Vagina (tissue), 2 donors: ENCODE results near the gene DNTTIP2. TPM values are rescaled to one million over a fixed set of nuclear protein-coding genes. Genes with fewer than 3 reads are reported as not detected.
"Not testable (repeated sequence)": the region's sequence is repeated elsewhere in the genome, so short reads cannot be mapped to it uniquely, and the experiment has no call there.

ENCODE experiments used
- DNase-seq, 2 donors: peaks; one replicate each; pipeline ENCODE4 v3.0.0-alpha.2; 2017; ENCODE audit errors: extremely low spot score in 2 of 2
- H3K27ac ChIP-seq: fragments of 200-600 bp; sonication (generic); one replicate; pipeline ENCODE4 v1.5.1; 2019
- H3K27me3 ChIP-seq: fragments of 200-600 bp; sonication (generic); one replicate; pipeline ENCODE4 v1.5.1; 2019
- H3K36me3 ChIP-seq, 2 donors: fragments of 200-600 bp; sonication (generic); one replicate each; pipeline ENCODE4 v1.5.1; 2017 to 2019
- H3K4me1 ChIP-seq: fragments of 200-600 bp; sonication (generic); one replicate; pipeline ENCODE4 v1.5.1; 2019
- H3K4me3 ChIP-seq, 2 donors: fragments of 200-600 bp; sonication (generic); 1 replicate in 1 of 2; 2 replicates in 1 of 2; pipeline ENCODE4 v1.5.1; 2016 to 2019
- H3K9me3 ChIP-seq: fragments of 200-600 bp; sonication (generic); one replicate; pipeline ENCODE4 v1.5.1; 2019
- CTCF ChIP-seq, 3 experiments: fragments of 450-650 bp in 2 of 3; fragments of 200-600 bp in 1 of 3; sonication (generic) in 1 of 3; IDR thresholded peaks; one replicate each; pipeline ENCODE4 v1.5.1; 2017 to 2019; ENCODE audit warnings: antibody characterized with exemption in 3 of 3, mild to moderate bottlenecking in 2 of 3, moderate library complexity in 2 of 3
- POLR2A ChIP-seq, 2 donors: fragments of 450-650 bp; IDR thresholded peaks; one replicate each; pipeline ENCODE4 v1.6.1; 2017; ENCODE audit warnings: antibody characterized with exemption in 2 of 2, mild to moderate bottlenecking in 2 of 2, moderate library complexity in 2 of 2
- POLR2AphosphoS5 ChIP-seq, 2 donors: sonication (generic); formaldehyde crosslinking; IDR thresholded peaks; one replicate each; pipeline ENCODE4 v1.9.0; 2017; ENCODE audit warnings: antibody characterized with exemption in 2 of 2, mild to moderate bottlenecking in 2 of 2, low read depth in 1 of 2; ENCODE audit not compliant: insufficient read depth in 1 of 2
- intact Hi-C: fragments of 100-400 bp; cut with DNase I; formaldehyde crosslinking; loops from one replicate; pipeline ENCODE4 v1.15.1; 2023
- total RNA-seq: library from RNA; depleted of rRNA; stranded (reverse); fragments of >200 nt; gene quantifications from one replicate; pipeline ENCODE4 v1.2.3, GENCODE V29; 2016

The DNTTIP2 gene
- total RNA-seq, 1 donor from 2014 or later: 23.6 TPM

- no peak for DNase-seq
- TF ChIP-seq POLR2A (IDR thresholded peaks at IDR 0.05): no peak
- no peaks in the 10 kb centered on the region for H3K27me3 ChIP-seq
- H3K9me3 ChIP-seq: no peaks in the 10 kb centered on the region
- intact Hi-C loops: no loop called here
- no peak overlapping the region for H3K27ac ChIP-seq
- no peak overlapping the region for H3K4me3 ChIP-seq
- H3K36me3 ChIP-seq: peaks cover 0 to 21% of the 10 kb centered on the region in 2 donors
- no peaks in the 10 kb centered on the region for H3K4me1 ChIP-seq
Observed at GRCh38 chr1:93865253-93865652, 13.8 kb downstream of the DNTTIP2 start.

GRCh38 chr1:93864175-93864574, 14.8 kb downstream of the DNTTIP2 start:
- no peak overlapping the region for H3K27ac ChIP-seq
- no peak for DNase-seq
- no peak for TF ChIP-seq POLR2A (IDR thresholded peaks at IDR 0.05)
- TF ChIP-seq CTCF (IDR thresholded peaks at IDR 0.05): no peak
- TF ChIP-seq POLR2AphosphoS5 (IDR thresholded peaks at IDR 0.05; ENCODE audit: insufficient read depth in 1 of 2, low read depth in 1 of 2): no peak
- H3K36me3 ChIP-seq: peaks cover 0 to 10% of the 10 kb centered on the region in 2 donors
- no peaks in the 10 kb centered on the region for H3K4me1 ChIP-seq
- no peak overlapping the region for H3K4me3 ChIP-seq
- H3K9me3 ChIP-seq: no peaks in the 10 kb centered on the region
- H3K27me3 ChIP-seq: no peaks in the 10 kb centered on the region
- intact Hi-C loops: no loop called here

DNA sequence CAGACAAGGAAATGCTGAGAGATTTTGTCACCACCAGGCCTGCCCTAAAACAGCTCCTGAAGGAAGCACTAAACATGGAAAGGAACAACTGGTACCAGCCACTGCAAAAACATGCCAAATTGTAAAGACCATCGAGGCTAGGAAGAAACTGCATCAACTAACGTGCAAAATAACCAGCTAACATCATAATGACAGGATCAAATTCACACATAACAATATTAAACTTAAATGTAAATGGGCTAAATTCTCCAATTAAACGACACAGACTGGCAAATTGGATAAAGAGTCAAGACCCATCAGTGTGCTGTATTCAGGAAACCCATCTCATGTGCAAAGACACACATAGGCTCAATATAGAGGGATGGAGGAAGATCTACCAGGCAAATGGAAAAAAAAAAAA, 21.4 kb downstream of the DNTTIP2 start:
- H3K27me3 ChIP-seq, intact Hi-C loops, DNase-seq, H3K27ac ChIP-seq, H3K4me3 ChIP-seq, H3K9me3 ChIP-seq, H3K36me3 ChIP-seq, H3K4me1 ChIP-seq: not testable (repeated sequence)

DNA sequence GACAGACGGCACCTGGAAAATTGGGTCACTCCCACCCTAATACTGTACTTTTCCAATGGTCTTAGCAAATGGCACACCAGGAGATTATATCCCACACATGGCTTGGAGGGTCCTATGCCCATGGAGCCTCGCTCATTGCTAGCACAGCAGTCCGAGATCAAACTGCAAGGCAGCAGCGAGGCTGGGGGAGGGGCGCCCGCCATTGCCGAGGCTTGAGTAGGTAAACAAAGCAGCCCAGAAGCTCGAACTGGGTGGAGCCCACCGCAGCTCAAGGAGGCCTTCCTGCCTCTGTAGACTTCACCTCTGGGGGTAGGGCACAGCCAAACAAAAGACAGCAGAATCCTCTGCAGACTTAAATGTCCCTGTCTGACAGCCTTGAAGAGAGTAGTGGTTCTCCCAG, 23.0 kb downstream of the DNTTIP2 start:
- H3K4me3 ChIP-seq, DNase-seq, H3K27ac ChIP-seq, H3K36me3 ChIP-seq, H3K9me3 ChIP-seq, H3K27me3 ChIP-seq, intact Hi-C loops, H3K4me1 ChIP-seq: not testable (repeated sequence)

- intact Hi-C loops: no loop called here
Observed at GRCh38 chr1:93853940-93854339, 25.1 kb downstream of the DNTTIP2 start.

GRCh38 chr1:93851878-93852277, 27.1 kb downstream of the DNTTIP2 start:
- no peak for DNase-seq
- Histone ChIP-seq H3K36me3 (no peaks in the 10 kb centered on the region), H3K9me3 (no peaks in the 10 kb centered on the region), H3K4me1 (peaks cover 3% of the 10 kb centered on the region), H3K27me3 (no peaks in the 10 kb centered on the region), H3K27ac (no peak overlapping the region), H3K4me3 (no peak overlapping the region)
- intact Hi-C loops: no loop called here
- TF ChIP-seq POLR2AphosphoS5 (IDR thresholded peaks at IDR 0.05; ENCODE audit: insufficient read depth in 1 of 2, low read depth in 1 of 2): no peak
- no peak for TF ChIP-seq CTCF (IDR thresholded peaks at IDR 0.05)
- no peak for TF ChIP-seq POLR2A (IDR thresholded peaks at IDR 0.05)

More at GRCh38 chr1:93853940-93854339, 25.1 kb downstream of the DNTTIP2 start:
- Histone ChIP-seq H3K27me3 (no peaks in the 10 kb centered on the region), H3K4me1 (no peaks in the 10 kb centered on the region), H3K27ac (no peak overlapping the region), H3K36me3 (no peaks in the 10 kb centered on the region), H3K9me3 (no peaks in the 10 kb centered on the region), H3K4me3 (no peak overlapping the region)
- TF ChIP-seq POLR2A (IDR thresholded peaks at IDR 0.05): no peak
- no peak for TF ChIP-seq POLR2AphosphoS5 (IDR thresholded peaks at IDR 0.05; ENCODE audit: insufficient read depth in 1 of 2, low read depth in 1 of 2)
- no peak for TF ChIP-seq CTCF (IDR thresholded peaks at IDR 0.05)
- no peak for DNase-seq

DNA sequence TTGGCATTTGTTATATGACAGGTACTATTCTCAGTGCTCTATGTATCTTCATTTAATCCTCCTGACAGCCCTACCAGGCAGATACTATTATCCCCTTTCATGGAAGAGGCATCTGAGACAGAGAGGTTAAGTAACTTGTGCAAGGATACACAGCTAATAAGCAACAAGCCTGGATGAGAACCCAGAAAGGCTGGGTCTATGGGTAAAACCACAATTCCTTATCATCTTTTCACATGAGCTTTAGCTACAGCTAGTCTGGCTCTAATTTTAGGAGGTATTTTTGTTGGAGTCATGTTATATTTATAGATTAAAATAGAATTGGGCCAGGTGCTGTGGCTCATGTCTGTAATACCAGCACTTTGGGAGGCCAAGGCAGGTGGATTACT, 27.7 kb downstream of the DNTTIP2 start:
- DNase-seq: no peak
- no peak overlapping the region for H3K27ac ChIP-seq
- no peaks in the 10 kb centered on the region for H3K9me3 ChIP-seq
- H3K27me3 ChIP-seq: no peaks in the 10 kb centered on the region
- TF ChIP-seq POLR2A (IDR thresholded peaks at IDR 0.05) (no peak), CTCF (IDR thresholded peaks at IDR 0.05) (no peak), POLR2AphosphoS5 (IDR thresholded peaks at IDR 0.05; ENCODE audit: insufficient read depth in 1 of 2, low read depth in 1 of 2) (no peak)
- H3K4me1 ChIP-seq: peaks cover 3% of the 10 kb centered on the region
- H3K4me3 ChIP-seq: no peak overlapping the region
- intact Hi-C loops: no loop called here
- no peaks in the 10 kb centered on the region for H3K36me3 ChIP-seq
